ENCODE measurements around the gene SLC16A1. TPM values are rescaled to one million over a fixed set of nuclear protein-coding genes. Genes with fewer than 3 reads are reported as not detected.

The SLC16A1 gene
- total and polyA plus RNA-seq, 2 donors (not counting 3 experiments of a cell fraction or from before 2014, with no cell fraction given) = 148 to 188 TPM

DNA sequence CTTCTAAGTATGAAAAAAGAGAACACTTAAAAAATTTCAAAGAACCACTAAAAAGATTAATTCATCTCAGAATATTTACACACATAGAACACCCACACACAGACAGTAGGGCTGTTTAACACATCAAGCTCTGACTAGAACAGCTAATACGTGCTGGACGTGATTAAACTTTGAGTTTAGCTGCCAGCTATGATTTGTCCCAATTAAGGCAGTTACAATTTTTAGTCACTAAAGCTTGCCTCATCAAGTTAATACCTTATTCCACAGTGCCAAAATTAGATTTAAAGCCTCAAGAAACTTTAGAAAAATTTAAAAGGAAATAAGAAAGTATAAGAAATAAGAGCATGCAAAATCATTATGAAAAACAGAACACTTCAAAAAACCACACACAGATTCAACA is 18.9 kb downstream of the SLC16A1 start:
- Histone ChIP-seq H3K9me1 (replicated peaks; ENCODE audit: control insufficient read depth, extremely low read depth, insufficient read depth, low read length) (no peaks in the 10 kb centered on the region), H3K4me2 (ENCODE audit: insufficient read depth, low read length) (no peak overlapping the region), H3K27ac (ENCODE audit: insufficient read depth, low read depth, low read length) (no peak overlapping the region), H4K20me1 (replicated peaks; ENCODE audit: control insufficient read depth, extremely low read depth, insufficient read depth, low read length) (no peaks in the 10 kb centered on the region), H3K79me2 (ENCODE audit: control insufficient read depth, insufficient read depth, low read length) (peaks cover 90% of the 10 kb centered on the region), H2AFZ (ENCODE audit: low read depth, low read length) (no peak overlapping the region), H3K4me3 (replicated peaks in 1 of 3; ENCODE audit: insufficient read depth in 1 of 3, low read depth in 1 of 3, low read length in 3 of 3) (no peak overlapping the region), H3K9ac (replicated peaks; ENCODE audit: extremely low read depth, insufficient read depth, low read length) (peak overlapping the region; percentile 17), H3K36me3 (ENCODE audit: control insufficient read depth in 2 of 2, extremely low read depth in 1 of 2, insufficient read depth in 2 of 2, low read length in 2 of 2) (no peaks in the 10 kb centered on the region), H3K27me3 (ENCODE audit: control insufficient read depth in 2 of 2, insufficient read depth in 2 of 2, low read length in 2 of 2) (no peaks in the 10 kb centered on the region), H3K9me3 (replicated peaks; ENCODE audit: control insufficient read depth, insufficient read depth, low read length) (no peaks in the 10 kb centered on the region), H3K4me1 (ENCODE audit: control insufficient read depth, extremely low read depth, insufficient read depth, low read length) (peaks cover 32% of the 10 kb centered on the region)
- BruUV-seq (replicated peaks) = no TSS peak
- TF ChIP-seq MYC (IDR thresholded peaks at IDR 0.05; ENCODE audit: low read depth, low read length) (no peak), EZH2 (IDR thresholded peaks at IDR 0.05; ENCODE audit: borderline replicate concordance, low read depth, low read length, severe bottlenecking) (no peak), FOS (IDR thresholded peaks at IDR 0.05; ENCODE audit: borderline replicate concordance, insufficient read depth, low read length) (no peak), GATA2 (IDR thresholded peaks at IDR 0.05; ENCODE audit: insufficient read depth, insufficient read length, low read depth, low read length) (no peak), POLR2AphosphoS5 (IDR thresholded peaks at IDR 0.05; ENCODE audit: insufficient read depth, low read depth, low read length) (no peak)
- TF ChIP-seq, protein P1, sequence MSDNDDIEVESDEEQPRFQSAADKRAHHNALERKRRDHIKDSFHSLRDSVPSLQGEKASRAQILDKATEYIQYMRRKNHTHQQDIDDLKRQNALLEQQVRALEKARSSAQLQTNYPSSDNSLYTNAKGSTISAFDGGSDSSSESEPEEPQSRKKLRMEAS (IDR thresholded peaks at IDR 0.05; ENCODE audit: insufficient read depth, insufficient read length) = no peak
- intact Hi-C loops (cut with micrococcal nuclease) (loop anchor here (5.0 kb wide), 1 partner anchor 135 kb away; the partner anchor contains the start of gene LRIG2), dilution Hi-C loops (cut with MboI; ENCODE audit: extremely low pct_ligation_motif_present, low sequenced_read_pairs) (no loop called here)
- ChIA-PET POLR2A (interaction anchor here (1.5 to 2.1 kb wide), 2 partner anchors 16 to 19 kb away, joined by 7 to 11 read pairs; partner anchors contain the start of gene SLC16A1), CTCF (interaction anchor here (0.8 to 2.9 kb wide), 10 partner anchors 8 to 136 kb away, joined by 3 to 12 read pairs (median 5); partner anchors contain the start of gene LRIG2)
- no peak for DNase-seq (ENCODE audit: low read depth, low spot score)
- no peak for FAIRE-seq

Data from endothelial cell of umbilical vein (primary cell).